Fibroblast of pulmonary artery (primary cell): ENCODE data around the gene ANKRD33B.
"Not testable (repeated sequence)": the region's sequence is repeated elsewhere in the genome, so short reads cannot be mapped to it uniquely, and the experiment has no call there.

Source experiments
- DNase-seq: peaks from one replicate; pipeline ENCODE4 v3.0.0-alpha.2; 2010; ENCODE audit warnings: low read depth
- H3K4me3 ChIP-seq: replicated peaks from 2 replicates; pipeline ENCODE4 v1.5.1; 2011; ENCODE audit warnings: low read depth, mild to moderate bottlenecking, control low read depth, low read length, moderate library complexity
- CTCF ChIP-seq: IDR thresholded peaks from 2 replicates; pipeline ENCODE4 v1.5.1; 2011; ENCODE audit warnings: mild to moderate bottlenecking, control low read depth, low read length, inconsistent platforms; ENCODE audit errors: missing control alignments

Gene ANKRD33B

DNA sequence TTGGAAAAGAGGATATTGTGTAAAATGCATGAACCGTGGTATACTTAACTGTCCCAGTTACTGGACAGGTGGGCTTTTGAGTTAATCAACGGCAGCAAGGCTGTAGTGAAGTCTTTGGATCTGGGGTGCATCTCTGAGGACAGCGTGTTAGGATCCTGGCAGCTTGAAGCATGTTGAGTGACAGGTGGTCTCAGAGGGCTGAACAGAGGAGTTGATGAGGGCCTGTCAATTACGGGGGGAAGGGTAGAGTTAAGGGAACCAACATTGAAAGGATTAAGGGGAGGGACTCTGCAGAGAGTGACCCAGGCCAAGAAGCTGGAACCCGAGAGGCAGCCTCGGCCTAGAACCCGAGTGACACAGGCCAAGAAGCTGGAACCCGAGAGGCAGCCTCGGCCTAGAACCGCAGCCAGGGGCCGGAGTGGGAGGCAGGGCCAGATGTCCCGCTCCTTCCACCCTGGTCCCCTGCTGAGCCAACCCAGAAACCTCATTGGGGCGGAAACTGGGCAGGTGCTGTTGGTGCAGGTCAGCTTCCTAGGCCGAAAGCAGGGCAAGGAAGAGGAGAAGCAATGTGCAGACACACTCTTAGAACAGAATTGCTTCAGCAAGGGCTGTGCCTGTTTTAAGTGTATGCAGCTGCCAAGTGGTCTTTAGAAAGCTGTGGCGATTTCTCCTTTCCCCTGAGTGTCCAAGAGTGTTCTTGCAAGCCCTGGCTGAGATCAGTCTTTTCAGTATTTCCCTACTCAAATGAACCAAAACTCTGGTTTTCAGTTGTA lies 62.0 kb downstream of the ANKRD33B start:
- no peak for DNase-seq
- H3K4me3 ChIP-seq: no peak overlapping the region
- TF ChIP-seq CTCF: no peak

DNA sequence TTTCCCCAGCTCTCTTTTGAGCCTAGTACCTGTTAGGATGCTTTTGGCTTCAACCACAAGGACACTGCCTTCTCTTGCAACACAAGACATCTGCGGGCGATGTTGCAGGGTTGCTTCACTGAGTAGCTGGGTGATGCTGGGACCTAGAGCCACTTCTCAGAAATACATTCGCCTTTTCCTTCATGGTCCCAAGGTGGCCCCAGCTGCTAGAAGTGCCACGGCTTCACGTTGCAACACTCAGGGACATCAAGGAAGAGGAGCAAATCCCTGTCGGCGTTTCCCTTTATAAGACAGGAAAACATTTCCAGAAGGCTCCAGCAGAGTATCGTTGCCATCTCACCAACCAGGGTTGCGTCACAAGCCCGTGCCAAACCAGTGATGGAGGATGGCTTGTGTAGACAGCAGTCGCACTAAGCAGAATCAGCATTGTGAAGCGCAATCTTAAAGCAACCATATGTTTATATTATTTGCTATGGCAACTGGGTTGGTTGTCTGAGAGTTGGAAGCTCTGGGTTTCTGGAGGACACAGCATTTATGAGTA lies 62.7 kb downstream of the ANKRD33B start:
- H3K4me3 ChIP-seq: no peak overlapping the region

GRCh38 chr5:10627160-10627701 lies 63.4 kb downstream of the ANKRD33B start:
- no peak for DNase-seq
- TF ChIP-seq CTCF: no peak
- H3K4me3 ChIP-seq: peak overlapping the region; percentile 43

More for the DNA sequence above, 62.7 kb downstream of the ANKRD33B start:
- DNase-seq: peak; percentile 31
- TF ChIP-seq CTCF: no peak

GRCh38 chr5:10628601-10629000 lies 64.7 kb downstream of the ANKRD33B start:
- no peak for TF ChIP-seq CTCF
- no peak for DNase-seq
- no peak overlapping the region for H3K4me3 ChIP-seq

DNA sequence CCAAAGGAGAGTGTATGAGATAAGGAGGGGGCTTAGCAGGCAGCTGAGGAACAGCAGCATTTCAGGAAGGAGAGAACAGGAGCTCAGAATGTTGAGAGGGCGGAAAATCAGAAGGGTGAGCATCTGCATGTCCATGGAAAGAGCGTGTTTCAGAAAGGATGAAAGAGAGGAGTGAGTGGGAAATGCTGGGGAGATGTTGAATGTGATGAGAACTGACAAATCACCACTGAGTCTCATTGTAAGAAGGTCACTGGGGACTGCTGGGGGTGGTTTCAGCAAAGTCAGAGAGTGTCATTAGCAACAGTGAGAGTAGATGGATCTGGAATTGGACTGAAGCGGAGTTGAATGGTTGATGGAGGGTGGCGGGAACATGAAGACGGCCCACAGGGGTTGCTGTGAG lies 65.8 kb downstream of the ANKRD33B start:
- no peak for DNase-seq
- no peak for TF ChIP-seq CTCF

DNA sequence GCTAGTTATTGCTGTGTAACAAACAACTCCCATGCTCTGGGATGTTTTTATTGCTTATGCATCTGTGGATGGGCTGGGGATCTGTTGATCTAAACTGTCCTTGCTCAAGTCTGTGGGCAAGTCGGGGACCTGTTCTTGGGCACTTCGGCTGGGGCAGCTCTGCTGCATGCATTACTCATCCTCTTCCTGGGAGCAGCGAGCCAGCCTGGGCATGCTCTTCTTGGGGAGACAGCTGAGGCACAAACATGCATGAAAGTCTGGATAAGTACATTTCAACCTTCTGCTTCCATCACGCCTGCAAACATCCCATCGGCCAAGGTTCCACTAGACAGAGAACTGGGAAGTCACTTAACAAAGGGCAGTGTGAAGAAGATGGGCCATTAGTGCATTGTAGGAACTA lies 66.3 kb downstream of the ANKRD33B start:
- no peak overlapping the region for H3K4me3 ChIP-seq
- TF ChIP-seq CTCF: no peak
- DNase-seq: no peak

More for the DNA sequence above, 65.8 kb downstream of the ANKRD33B start:
- H3K4me3 ChIP-seq: no peak overlapping the region

DNA sequence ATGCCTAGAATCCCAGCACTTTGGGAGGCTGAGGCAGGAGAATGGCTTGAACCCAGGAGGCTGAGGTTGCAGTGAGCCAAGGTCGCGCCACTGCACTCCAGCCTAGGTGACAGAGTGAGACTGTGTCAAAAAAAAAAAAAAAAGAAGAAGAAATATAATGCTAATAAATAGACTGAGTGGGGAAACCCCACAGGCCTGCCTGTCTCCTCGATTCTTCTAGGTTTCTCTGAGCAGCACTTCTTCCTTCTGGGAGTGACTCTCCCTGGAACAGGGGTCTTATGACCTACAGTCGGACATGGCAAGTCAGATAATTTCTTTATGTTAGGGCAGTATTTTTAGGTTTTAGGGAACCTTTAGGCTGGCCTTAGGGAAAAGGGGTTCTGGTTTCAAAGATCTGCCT lies 66.9 kb downstream of the ANKRD33B start:
- DNase-seq, H3K4me3 ChIP-seq: not testable (repeated sequence)
